Measurements from ENCODE around the gene MARVELD1. TPM values are rescaled to one million over a fixed set of nuclear protein-coding genes. Genes with fewer than 3 reads are reported as not detected.
A peak's percentile ranks its signal among the peaks of the same experiment; 100 is the strongest.
"Not testable (repeated sequence)": the region's sequence is repeated elsewhere in the genome, so short reads cannot be mapped to it uniquely, and the experiment has no call there.

Gene MARVELD1
- total RNA-seq = 10 to 100 TPM; 24.9 to 37.0 TPM
- long read RNA-seq, transcript MARVELD1-201 (2 exons, 3,221 nt) = major isoform, 32 of 34 reads
- long read RNA-seq, partial matches to known transcripts = 0 of 34 reads
- long read RNA-seq, other reads (novel, unspliced or antisense) = 2 of 34 reads

GRCh38 chr10:97713339-97713825 lies at the start of gene MARVELD1:
Gene MARVELD1 (plus strand): TSS chr10:97713730. CDS start chr10:97713877, 147 bp downstream.
- DNase-seq = peak; percentile 77 to 82
- intact Hi-C loops (cut with DNase I, micrococcal nuclease) = no loop called here
- ATAC-seq = peak; percentile 19

DNA sequence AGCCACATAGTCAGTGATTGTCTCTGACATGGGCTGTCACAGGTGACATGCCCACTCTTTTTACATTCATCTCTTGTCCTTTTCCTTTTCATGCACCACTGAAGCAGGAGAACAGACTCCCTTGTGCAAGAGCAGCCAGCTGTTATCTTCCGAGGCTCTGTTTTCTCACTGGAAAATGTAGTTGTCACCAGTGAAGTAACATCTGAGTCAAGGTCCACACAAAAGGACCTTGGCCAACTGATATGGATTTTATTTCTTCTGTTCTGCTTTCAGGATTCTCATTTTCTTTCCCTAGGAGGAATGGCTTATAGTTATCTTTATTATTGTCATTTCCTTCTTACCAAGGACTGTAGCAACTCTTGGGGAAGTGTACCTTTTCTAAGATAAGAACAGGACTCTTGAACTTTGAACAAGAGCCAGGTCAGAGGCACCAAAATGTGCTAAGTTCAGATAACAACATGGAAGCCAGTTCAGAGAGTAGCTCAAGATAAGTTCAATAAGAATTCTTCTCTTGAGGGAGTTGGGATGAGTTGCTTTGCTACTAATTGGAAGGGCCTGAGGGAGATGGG lies 49.2 kb upstream of the MARVELD1 start:
- intact Hi-C loops (cut with DNase I, micrococcal nuclease) = no loop called here
- ATAC-seq (peak; percentile 92), DNase-seq (no peak)

DNA sequence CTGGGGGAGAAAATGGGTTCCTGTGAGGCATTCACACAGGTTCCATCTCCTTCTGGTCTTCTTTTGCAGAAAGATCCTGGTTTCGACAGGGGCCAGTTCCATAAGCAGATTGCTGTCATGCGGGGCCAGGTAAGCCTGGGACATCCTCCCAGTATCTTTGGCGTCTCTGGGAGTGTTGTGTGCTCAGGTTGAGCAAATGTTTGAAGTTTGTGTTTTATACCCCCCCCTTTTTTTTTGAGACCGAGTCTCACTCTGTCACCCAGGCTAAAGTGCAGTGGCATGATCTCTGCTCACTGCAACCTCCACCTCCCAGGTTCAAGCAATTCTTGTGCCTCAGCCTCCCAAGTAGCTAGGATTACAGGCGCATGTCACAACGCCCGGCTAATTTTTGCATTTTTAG lies 46.5 kb upstream of the MARVELD1 start:
- ATAC-seq (no peak), DNase-seq (no peak)
- intact Hi-C loops (cut with DNase I, micrococcal nuclease) = no loop called here

- no peak for DNase-seq
- ATAC-seq = no peak
- intact Hi-C loops (cut with DNase I, micrococcal nuclease) = no loop called here
These were observed 46.1 kb upstream of the MARVELD1 start for GRCh38 chr10:97667463-97667862.

DNA sequence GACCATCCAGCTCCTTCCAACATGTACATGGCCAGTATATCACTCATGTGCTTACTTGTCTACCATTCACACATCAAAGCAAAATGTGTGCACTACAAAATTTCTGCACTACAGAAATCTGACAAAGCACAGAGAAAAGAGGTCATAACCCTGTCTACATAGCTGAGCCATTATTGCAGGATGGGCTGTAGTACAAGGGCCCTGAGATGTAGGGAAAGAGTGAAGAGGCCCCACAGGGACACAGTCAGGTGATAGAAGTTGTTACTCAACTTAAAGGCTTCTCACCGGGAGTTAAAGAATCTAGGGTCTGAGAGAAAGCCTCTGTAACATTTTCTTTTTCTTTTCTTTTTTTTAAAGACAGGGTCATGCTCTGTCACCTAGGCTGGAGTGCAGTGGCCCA lies 44.0 kb upstream of the MARVELD1 start:
- intact Hi-C loops (cut with DNase I, micrococcal nuclease) = no loop called here

DNA sequence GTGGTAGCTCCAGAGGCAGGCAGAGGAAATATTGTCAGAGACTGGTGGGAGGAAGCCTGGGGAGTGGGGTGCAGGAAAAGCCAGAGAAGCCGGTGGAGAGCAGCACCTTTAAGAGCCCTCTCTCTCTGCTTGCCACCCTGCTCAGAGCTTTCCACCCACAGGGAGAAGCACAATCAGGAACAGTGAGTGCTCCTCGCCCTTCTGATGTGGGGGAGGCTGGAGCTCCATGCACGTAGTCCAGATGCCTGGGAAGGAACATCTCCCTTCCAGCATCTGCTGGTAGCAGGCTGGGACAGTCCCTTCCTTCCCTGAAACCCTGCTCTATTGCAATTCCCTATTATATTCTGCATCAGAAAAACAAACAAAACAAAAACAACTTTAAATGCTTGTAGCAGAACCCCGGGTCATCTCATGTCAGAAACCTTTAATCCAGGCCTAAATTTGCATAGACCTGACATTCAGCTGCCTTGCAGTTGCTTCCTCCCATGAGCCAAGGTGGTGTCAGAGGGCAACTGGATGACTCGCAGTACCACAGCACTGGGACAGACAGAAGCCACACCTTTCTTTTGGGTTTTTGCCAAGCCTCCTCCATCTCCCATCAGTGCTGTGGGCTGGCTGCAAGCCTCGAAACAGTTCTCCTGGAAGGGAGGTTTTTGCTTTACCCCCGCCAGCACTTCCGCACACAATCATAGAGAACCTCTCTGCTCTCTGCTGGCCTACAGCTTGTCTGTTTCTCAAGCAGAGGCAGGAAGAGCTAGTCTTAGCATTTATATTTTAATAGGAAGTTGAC lies 39.6 kb upstream of the MARVELD1 start:
- ATAC-seq = peak; percentile 15
- intact Hi-C loops (cut with DNase I, micrococcal nuclease) = no loop called here
- no peak for DNase-seq

More for the DNA sequence above, 44.0 kb upstream of the MARVELD1 start:
- no peak for DNase-seq
- no peak for ATAC-seq

- ATAC-seq (no peak), DNase-seq (no peak)
- intact Hi-C loops (cut with DNase I, micrococcal nuclease) = no loop called here
These were observed 38.3 kb upstream of the MARVELD1 start for GRCh38 chr10:97675222-97675621.

DNA sequence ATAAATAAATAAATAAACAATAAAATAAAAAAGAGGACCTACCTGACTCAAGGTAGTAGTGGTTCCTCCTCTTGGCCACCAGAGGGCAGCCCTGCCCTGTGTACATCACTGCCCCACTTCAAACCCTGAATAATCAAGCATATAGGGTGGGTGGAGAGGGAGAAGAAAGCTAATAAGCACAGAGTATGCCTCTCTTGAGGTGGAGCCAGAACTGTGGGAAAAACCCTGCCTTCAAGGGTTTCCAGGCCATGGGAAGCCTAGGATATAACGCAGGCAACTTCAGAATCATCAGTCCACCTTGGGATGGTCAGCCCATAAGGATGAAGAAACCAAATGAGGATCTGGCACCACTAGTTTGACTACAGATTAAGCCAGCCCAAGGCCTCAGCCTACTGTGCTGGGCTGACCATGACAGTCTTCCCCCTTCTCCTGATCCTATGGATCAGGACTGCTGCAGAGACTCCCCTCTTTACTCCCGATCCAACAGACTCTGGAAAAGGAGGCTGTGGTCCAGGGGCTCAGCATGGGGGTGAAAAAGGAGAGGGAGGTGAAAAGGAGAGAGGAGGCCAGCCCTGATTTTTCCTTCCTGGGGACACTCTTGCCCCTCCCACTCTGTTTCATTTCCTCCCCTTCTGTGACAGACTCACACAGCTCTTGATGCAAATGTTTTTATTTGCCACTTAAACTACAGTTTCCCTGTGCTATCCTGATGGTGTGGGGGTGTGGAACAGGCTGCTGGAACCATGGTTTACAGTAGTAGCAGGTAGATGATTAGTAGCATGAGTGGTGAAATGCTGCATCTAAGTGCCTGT lies 36.6 kb upstream of the MARVELD1 start:
- no peak for DNase-seq
- peak; percentile 70 for ATAC-seq
- intact Hi-C loops (cut with DNase I, micrococcal nuclease) = no loop called here

GRCh38 chr10:97679594-97679993 lies 33.9 kb upstream of the MARVELD1 start:
- intact Hi-C loops (cut with DNase I, micrococcal nuclease) = no loop called here
- no peak for DNase-seq
- ATAC-seq = no peak

- peak in 1 of 2 donors; percentile 52 for DNase-seq
- peak; percentile 5 for ATAC-seq
These were observed 31.5 kb upstream of the MARVELD1 start for GRCh38 chr10:97682042-97682441.

GRCh38 chr10:97683556-97684367 lies 29.8 kb upstream of the MARVELD1 start:
- intact Hi-C loops (cut with DNase I, micrococcal nuclease) = loop anchor here in 1 of 2 donors (10.0 kb wide), 1 partner anchor 51 kb away; the partner anchor contains the start of gene ZFYVE27
- peak; percentile 67 to 68 for DNase-seq
- peak; percentile 38 for ATAC-seq

More at GRCh38 chr10:97682042-97682441, 31.5 kb upstream of the MARVELD1 start:
- intact Hi-C loops (cut with DNase I, micrococcal nuclease) = loop anchor here in 1 of 2 donors (10.0 kb wide), 1 partner anchor 53 kb away; the partner anchor contains the start of gene ZFYVE27

DNA sequence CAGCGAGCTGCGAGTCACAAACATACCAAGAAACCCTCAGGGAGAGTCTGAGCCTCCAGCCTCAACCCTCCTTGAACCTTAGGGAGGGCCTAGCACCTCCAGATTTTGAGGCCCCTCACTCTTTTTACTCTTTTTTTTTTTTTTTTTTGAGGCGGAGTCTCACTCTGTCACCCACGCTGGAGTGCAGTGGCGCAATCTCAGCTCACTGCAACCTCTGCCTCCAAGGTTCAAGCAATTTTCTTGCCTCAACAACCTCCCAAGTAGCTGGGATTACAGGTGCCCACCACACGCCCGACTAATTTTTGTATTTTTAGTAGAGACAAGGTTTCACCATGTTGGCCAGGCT lies 29.2 kb upstream of the MARVELD1 start:
- DNase-seq, ATAC-seq: not testable (repeated sequence)
- intact Hi-C loops (cut with DNase I, micrococcal nuclease) = loop anchor here in 1 of 2 donors (10.0 kb wide), 1 partner anchor 50 kb away; the partner anchor contains the start of gene ZFYVE27

- intact Hi-C loops (cut with DNase I, micrococcal nuclease) = loop anchor here in 1 of 2 donors (10.0 kb wide), 1 partner anchor 50 kb away; the partner anchor contains the start of gene ZFYVE27
- no peak for DNase-seq
- no peak for ATAC-seq
These were observed 28.6 kb upstream of the MARVELD1 start for GRCh38 chr10:97684866-97685394.

GRCh38 chr10:97685395-97685958 lies 28.1 kb upstream of the MARVELD1 start:
- ATAC-seq = peak; percentile 11
- intact Hi-C loops (cut with DNase I, micrococcal nuclease) = loop anchor here in 1 of 2 donors (10.0 kb wide), 1 partner anchor 49 kb away; the partner anchor contains the start of gene ZFYVE27
- DNase-seq = peak; percentile 61 to 65

GRCh38 chr10:97686301-97686961 lies 27.1 kb upstream of the MARVELD1 start:
- peak in 1 of 2 donors; percentile 30 for DNase-seq
- peak; percentile 2 for ATAC-seq
- intact Hi-C loops (cut with DNase I, micrococcal nuclease) = loop anchor here in 1 of 2 donors (10.0 kb wide), 1 partner anchor 48 kb away; the partner anchor contains the start of gene ZFYVE27

- DNase-seq (peak; percentile 98), ATAC-seq (peak; percentile 78)
- intact Hi-C loops (cut with DNase I, micrococcal nuclease) = loop anchor here in 1 of 2 donors (10.0 kb wide), 1 partner anchor 48 kb away; the partner anchor contains the start of gene ZFYVE27
These were observed 26.4 kb upstream of the MARVELD1 start, which contains the start of gene AVPI1 for GRCh38 chr10:97686962-97687784. Gene AVPI1 (minus strand): TSS chr10:97687241. CDS start chr10:97679905, 7,336 bp downstream.

All from left colon (tissue), 2 donors.